T-cell (primary cell): ENCODE measurements around the gene S100A2. TPM values are rescaled to one million over a fixed set of nuclear protein-coding genes. Genes with fewer than 3 reads are reported as not detected.
A peak's percentile ranks its signal among the peaks of the same experiment; 100 is the strongest.

ENCODE experiments used
- ATAC-seq, 4 experiments: fragments of 200-7000 bp in 3 of 4; fragments of 150-1000 bp in 1 of 4; cut with Tn5 transposase; replicated peaks in 1 of 4; 1 replicate in 3 of 4; 2 replicates in 1 of 4; pipeline ENCODE4 v1.10.0; 2021; ENCODE audit warnings: moderate library complexity in 3 of 4, mild to moderate bottlenecking in 2 of 4, moderate number of reproducible peaks in 1 of 4
- CTCF ChIA-PET, 2 donors: fragments of 300-600 bp; sonication (Branson Sonifier 250); formaldehyde crosslinking; loops; one replicate each; lab custom pipeline; 2022; ENCODE audit warnings: antibody characterized with exemption in 2 of 2; lab: Charles Lee
- POLR2A ChIA-PET, 2 donors: fragments of 300-600 bp; sonication (Branson Sonifier 250); formaldehyde crosslinking; loops; one replicate each; lab custom pipeline; 2022; ENCODE audit warnings: antibody characterized with exemption in 2 of 2; lab: Charles Lee
- DNase-seq, 35 experiments: peaks; one replicate each; pipeline versions ENCODE4 v3.0.0 to v3.0.0-alpha.2; 2013 to 2023
- H3K27ac ChIP-seq: one replicate; pipeline ENCODE4 v1.5.1; 2013; ENCODE audit warnings: low read length
- H3K27me3 ChIP-seq, 2 experiments: replicated peaks in 1 of 2; 1 replicate in 1 of 2; 2 replicates in 1 of 2; pipeline versions ENCODE4 v1.6.1 to v1.7.0; 2013; ENCODE audit warnings: low read length in 1 of 2, mixed read lengths in 1 of 2; ENCODE audit not compliant: control insufficient read depth in 2 of 2, insufficient read depth in 2 of 2; ENCODE audit errors: extremely low read depth in 1 of 2
- H3K36me3 ChIP-seq, 2 donors: 1 replicate in 1 of 2; 2 replicates in 1 of 2; pipeline versions ENCODE4 v1.6.1 to v1.7.0; 2013; ENCODE audit warnings: low read length in 1 of 2; ENCODE audit not compliant: control insufficient read depth in 2 of 2, insufficient read depth in 1 of 2; ENCODE audit errors: extremely low read depth in 1 of 2
- H3K4me1 ChIP-seq, 2 experiments: 1 replicate in 1 of 2; 2 replicates in 1 of 2; pipeline versions ENCODE4 v1.6.1 to v1.7.0; 2013; ENCODE audit warnings: low read length in 2 of 2, mixed read lengths in 1 of 2; ENCODE audit not compliant: insufficient read depth in 2 of 2, control insufficient read depth in 1 of 2; ENCODE audit errors: extremely low read depth in 1 of 2
- H3K4me3 ChIP-seq, 2 donors: 1 replicate in 1 of 2; 2 replicates in 1 of 2; pipeline versions ENCODE4 v1.5.1 to v1.7.0; 2013; ENCODE audit warnings: mild to moderate bottlenecking in 2 of 2, low read length in 1 of 2, moderate library complexity in 1 of 2; ENCODE audit not compliant: control insufficient read depth in 1 of 2; ENCODE audit errors: extremely low read depth in 1 of 2
- H3K9me3 ChIP-seq: 2 replicates; pipeline ENCODE4 v1.7.0; 2013
- H3K27ac Mint-ChIP-seq, 2 donors: one replicate each; pipeline ENCODE4 v1.8.0; 2020 to 2021; ENCODE audit warnings: mild to moderate bottlenecking in 2 of 2, mixed read lengths in 2 of 2
- H3K27me3 Mint-ChIP-seq, 2 donors: one replicate each; pipeline ENCODE4 v1.8.0; 2021 to 2022; ENCODE audit warnings: mixed read lengths in 2 of 2
- H3K36me3 Mint-ChIP-seq: one replicate; pipeline ENCODE4 v1.8.0; 2021; ENCODE audit warnings: mixed read lengths
- H3K4me1 Mint-ChIP-seq, 3 donors: one replicate each; pipeline ENCODE4 v1.8.0; 2020 to 2022; ENCODE audit warnings: mixed read lengths in 3 of 3, mild to moderate bottlenecking in 1 of 3
- H3K4me3 Mint-ChIP-seq, 3 donors: one replicate each; pipeline ENCODE4 v1.8.0; 2020 to 2022; ENCODE audit warnings: mild to moderate bottlenecking in 3 of 3, mixed read lengths in 3 of 3, moderate library complexity in 3 of 3
- H3K9me3 Mint-ChIP-seq, 3 donors: one replicate each; pipeline ENCODE4 v1.8.0; 2020 to 2022; ENCODE audit warnings: mixed read lengths in 3 of 3
- WGBS: methylation state at CpG from one replicate; pipeline ENCODE4 v1.1.5; 2013; ENCODE audit warnings: missing lambda C conversion rate; ENCODE audit not compliant: insufficient coverage; 5-methylcytosine and 5-hydroxymethylcytosine counted together
- total RNA-seq, 35 experiments: library from RNA in 6 of 35; stranded (reverse) in 6 of 35; fragments of 120-200 nt in 1 of 35; gene quantifications; one replicate each; pipeline versions ENCODE4 v1.2.1 to v1.2.4 and lab custom pipeline; 2013 to 2026

The S100A2 gene
- total RNA-seq, 5 donors from 2014 or later (not counting 1 experiment from before 2014, with no cell fraction given) = 0.66 TPM; not detected in 4

DNA sequence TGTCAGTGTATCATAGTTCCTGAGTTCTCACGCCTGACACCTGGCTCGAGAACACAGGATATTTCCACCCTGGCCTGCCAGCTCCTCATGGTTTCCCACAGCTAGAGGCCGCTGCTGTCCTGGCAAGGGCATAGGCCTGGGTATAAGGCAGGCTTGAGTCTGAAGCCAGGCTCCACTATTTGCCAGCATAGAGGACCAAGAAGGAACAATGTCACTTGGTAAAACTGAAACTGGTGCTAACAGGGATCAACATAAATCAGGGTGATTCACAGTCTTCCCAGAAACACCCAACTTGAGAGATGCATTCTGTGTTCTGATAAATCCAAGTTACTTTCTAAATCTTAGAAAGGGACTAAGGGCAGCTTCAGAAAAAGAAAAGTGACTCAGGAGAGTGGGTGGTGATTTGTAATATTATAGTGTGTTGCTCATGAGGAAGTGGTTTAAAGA, 6.9 kb upstream of the S100A2 start:
- H3K4me1 Mint-ChIP-seq = peaks cover 12 to 24% (median 22%) of the 10 kb centered on the region in 3 donors
- no peaks in the 10 kb centered on the region for H3K9me3 Mint-ChIP-seq
- POLR2A ChIA-PET = no interaction called here
- H3K4me1 ChIP-seq = peaks cover 0 to 13% of the 10 kb centered on the region in 2 experiments
- H3K27ac Mint-ChIP-seq = peak overlapping the region; percentile 34 to 43
- peak in 30 of 35 experiments; percentile 12 to 60 (median 34) for DNase-seq
- H3K27me3 Mint-ChIP-seq = peaks cover 5 to 10% of the 10 kb centered on the region in 2 donors
- CTCF ChIA-PET = interaction anchor here (1.2 to 2.2 kb wide), 8 partner anchors 14 to 178 kb away, joined by 3 to 13 read pairs (median 4); partner anchors contain the start of gene S100A6 (in 1 of the 2)
- 27% methylated on average over 3 of the region's 3 CpGs for WGBS
- no peaks in the 10 kb centered on the region for H3K9me3 ChIP-seq
- H3K4me3 ChIP-seq = no peak overlapping the region
- H3K4me3 Mint-ChIP-seq = no peak overlapping the region
- no peak overlapping the region for H3K27ac ChIP-seq
- H3K36me3 ChIP-seq = no peaks in the 10 kb centered on the region
- H3K36me3 Mint-ChIP-seq = no peaks in the 10 kb centered on the region
- peaks cover 0 to 22% of the 10 kb centered on the region in 2 experiments for H3K27me3 ChIP-seq
- peak; percentile 68 to 87 (median 76) for ATAC-seq

DNA sequence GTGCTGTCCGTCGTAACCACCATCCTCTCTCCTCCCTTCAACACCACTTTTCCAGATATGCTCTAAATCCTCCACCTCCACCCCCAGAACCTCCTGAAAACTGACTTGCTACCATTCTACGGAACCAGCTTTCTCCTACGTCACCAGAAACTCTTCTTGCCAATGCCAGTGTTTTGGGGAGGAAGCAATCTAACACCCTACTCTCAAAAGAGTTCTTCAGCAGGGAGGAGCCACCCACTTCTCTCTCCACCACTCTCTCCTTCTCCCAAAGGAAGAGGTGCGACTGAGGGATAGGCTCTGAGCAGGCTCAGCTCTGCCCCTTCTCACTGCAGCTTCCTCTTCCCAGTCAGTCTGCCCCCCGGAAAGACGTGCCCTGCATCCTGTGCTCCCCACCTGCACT, 6.1 kb upstream of the S100A2 start:
- no peak for ATAC-seq
- ChIA-PET CTCF (interaction anchor here (0.8 to 4.3 kb wide), 10 partner anchors 32 to 179 kb away, joined by 3 to 27 read pairs (median 6); partner anchors contain the start of gene S100A6 (in 1 of the 2)), POLR2A (interaction anchor here in 1 of 2 donors (0.7 kb wide), 1 partner anchor 1187 kb away, joined by 6 read pairs; no protein-coding TSS in a partner anchor)
- Histone ChIP-seq H3K27ac (no peak overlapping the region), H3K4me1 (peaks cover 2 to 22% of the 10 kb centered on the region in 2 experiments), H3K9me3 (no peaks in the 10 kb centered on the region), H3K36me3 (no peaks in the 10 kb centered on the region), H3K27me3 (peaks cover 0 to 13% of the 10 kb centered on the region in 2 experiments), H3K4me3 (no peak overlapping the region)
- no peaks in the 10 kb centered on the region for H3K36me3 Mint-ChIP-seq
- peaks cover 16 to 31% (median 28%) of the 10 kb centered on the region in 3 donors for H3K4me1 Mint-ChIP-seq
- peaks cover 2 to 3% of the 10 kb centered on the region in 2 donors for H3K27me3 Mint-ChIP-seq
- 94% methylated on average over 2 of the region's 7 CpGs for WGBS
- no peak overlapping the region for H3K4me3 Mint-ChIP-seq
- H3K27ac Mint-ChIP-seq = no peak overlapping the region
- H3K9me3 Mint-ChIP-seq = no peaks in the 10 kb centered on the region
- no peak for DNase-seq

DNA sequence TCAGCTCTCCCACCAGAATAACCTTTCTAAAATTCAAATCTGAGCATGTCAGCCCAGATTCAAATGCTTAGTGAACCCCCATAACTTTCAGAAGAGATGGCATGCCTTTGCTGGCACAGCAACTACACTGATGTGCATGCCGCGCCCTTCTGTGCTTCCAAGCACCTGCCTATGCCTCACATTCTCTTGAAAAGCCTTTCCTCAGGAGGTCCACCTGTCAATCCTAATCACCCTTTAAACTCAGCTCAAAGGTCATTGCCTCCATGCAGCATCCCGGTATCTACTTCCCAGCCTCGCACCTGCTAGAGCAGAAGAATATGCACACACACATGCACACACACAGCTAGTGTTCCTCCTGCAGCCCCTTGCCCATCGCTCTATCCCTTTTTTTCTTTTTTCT, 5.2 kb upstream of the S100A2 start:
- ATAC-seq (no peak), DNase-seq (no peak)
- POLR2A ChIA-PET = interaction anchor here (0.6 to 1.1 kb wide), 4 partner anchors 39 to 1188 kb away, joined by 3 to 11 read pairs (median 5); no protein-coding TSS in a partner anchor
- Histone ChIP-seq H3K36me3 (no peaks in the 10 kb centered on the region), H3K27ac (no peak overlapping the region), H3K4me3 (no peak overlapping the region), H3K27me3 (peaks cover 0 to 7% of the 10 kb centered on the region in 2 experiments), H3K9me3 (no peaks in the 10 kb centered on the region), H3K4me1 (peaks cover 4 to 30% of the 10 kb centered on the region in 2 experiments)
- WGBS = 97% methylated on average over 3 of the region's 5 CpGs
- CTCF ChIA-PET = interaction anchor here (0.8 to 4.3 kb wide), 6 partner anchors 26 to 61 kb away, joined by 3 to 36 read pairs (median 12); no protein-coding TSS in a partner anchor
- no peak overlapping the region for H3K4me3 Mint-ChIP-seq
- H3K27me3 Mint-ChIP-seq = peaks cover 0 to 3% of the 10 kb centered on the region in 2 donors
- H3K4me1 Mint-ChIP-seq = peaks cover 24 to 38% (median 35%) of the 10 kb centered on the region in 3 donors
- H3K36me3 Mint-ChIP-seq = no peaks in the 10 kb centered on the region
- no peak overlapping the region for H3K27ac Mint-ChIP-seq
- no peaks in the 10 kb centered on the region for H3K9me3 Mint-ChIP-seq

DNA sequence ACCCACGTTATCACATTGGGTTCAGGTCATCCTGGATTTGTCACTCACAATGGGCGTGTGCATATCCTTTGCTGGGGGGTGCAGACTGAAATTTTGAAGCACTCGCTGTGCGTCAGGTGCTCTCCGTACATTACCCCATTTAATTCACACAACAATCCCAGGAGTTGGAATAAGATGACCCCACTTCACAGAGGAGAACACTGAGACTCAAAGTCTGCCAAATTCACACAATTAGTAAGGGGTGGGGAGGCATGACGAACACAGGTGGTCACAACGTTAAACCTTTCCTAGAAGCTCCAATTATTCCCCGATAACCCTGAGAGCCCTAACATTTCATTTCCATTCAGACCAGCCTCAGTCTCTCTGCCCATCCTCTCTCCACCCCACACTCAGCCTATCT, 3.8 kb upstream of the S100A2 start:
- no peak overlapping the region for H3K4me3 ChIP-seq
- H3K27ac ChIP-seq = no peak overlapping the region
- H3K4me1 ChIP-seq = peaks cover 4 to 37% of the 10 kb centered on the region in 2 experiments
- no peaks in the 10 kb centered on the region for H3K36me3 Mint-ChIP-seq
- POLR2A ChIA-PET = interaction anchor here in 1 of 2 donors (1.8 kb wide), 1 partner anchor 37 kb away, joined by 7 read pairs; no protein-coding TSS in a partner anchor
- ATAC-seq = no peak
- peaks cover 0 to 7% of the 10 kb centered on the region in 2 experiments for H3K27me3 ChIP-seq
- H3K27me3 Mint-ChIP-seq = peaks cover 0 to 3% of the 10 kb centered on the region in 2 donors
- H3K4me3 Mint-ChIP-seq = no peak overlapping the region
- no peak overlapping the region for H3K27ac Mint-ChIP-seq
- H3K9me3 ChIP-seq = no peaks in the 10 kb centered on the region
- 76% methylated on average over 5 of the region's 8 CpGs for WGBS
- peaks cover 32 to 44% (median 39%) of the 10 kb centered on the region in 3 donors for H3K4me1 Mint-ChIP-seq
- CTCF ChIA-PET = interaction anchor here (0.5 to 4.3 kb wide), 9 partner anchors 13 to 59 kb away, joined by 3 to 36 read pairs (median 3); no protein-coding TSS in a partner anchor
- DNase-seq = no peak
- no peaks in the 10 kb centered on the region for H3K36me3 ChIP-seq
- H3K9me3 Mint-ChIP-seq = no peaks in the 10 kb centered on the region

DNA sequence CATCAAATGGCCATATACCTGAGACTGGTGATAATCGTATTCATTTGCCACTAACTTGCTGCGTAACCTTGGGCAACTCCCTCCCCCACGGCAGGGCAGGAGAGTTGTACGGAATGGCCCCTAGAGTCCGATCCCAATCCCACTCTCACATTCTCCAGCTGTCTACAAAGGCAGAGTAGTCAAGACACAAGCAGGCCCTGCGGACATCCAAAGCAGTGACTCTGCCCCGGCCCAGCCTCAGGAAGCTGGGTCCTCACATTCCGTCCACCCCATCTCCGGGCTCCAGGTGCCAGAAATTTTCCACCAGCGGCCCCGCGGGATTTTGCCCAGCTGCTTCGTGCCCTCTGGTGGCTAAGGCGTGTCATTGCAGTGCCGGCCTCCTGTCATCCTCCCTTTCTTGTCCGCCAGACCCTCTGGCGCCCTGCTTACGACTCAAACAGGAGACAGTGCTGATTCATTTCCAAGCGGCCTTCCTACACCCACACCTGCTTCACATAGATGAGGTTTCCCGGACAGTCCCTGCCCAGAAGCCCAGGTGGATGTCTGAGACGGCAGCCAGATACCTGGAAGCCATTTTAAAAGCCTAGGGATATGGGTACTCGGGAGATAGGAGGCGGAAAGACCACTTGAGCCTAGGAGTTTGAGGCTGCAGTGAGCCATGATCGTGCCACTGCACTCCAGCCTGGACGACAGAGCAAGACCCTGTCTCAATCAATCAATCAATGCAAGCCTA, 2.9 kb upstream of the S100A2 start:
- H3K4me1 ChIP-seq = peaks cover 4 to 37% of the 10 kb centered on the region in 2 experiments
- no peaks in the 10 kb centered on the region for H3K9me3 Mint-ChIP-seq
- no peak overlapping the region for H3K27ac ChIP-seq
- H3K4me1 Mint-ChIP-seq = peaks cover 32 to 44% (median 39%) of the 10 kb centered on the region in 3 donors
- peak; percentile 17 to 61 (median 30) for ATAC-seq
- H3K4me3 ChIP-seq = peak overlapping the region in 1 of 2 donors; percentile 25
- no peaks in the 10 kb centered on the region for H3K36me3 ChIP-seq
- peak overlapping the region; percentile 40 to 59 (median 55) for H3K4me3 Mint-ChIP-seq
- H3K36me3 Mint-ChIP-seq = no peaks in the 10 kb centered on the region
- peaks cover 0 to 7% of the 10 kb centered on the region in 2 experiments for H3K27me3 ChIP-seq
- peak; percentile 30 to 87 (median 70) for DNase-seq
- no peaks in the 10 kb centered on the region for H3K9me3 ChIP-seq
- POLR2A ChIA-PET = interaction anchor here (0.5 to 1.8 kb wide), 3 partner anchors 24 to 63 kb away, joined by 3 to 7 read pairs (median 4); no protein-coding TSS in a partner anchor
- WGBS = 21% methylated on average over 21 of the region's 25 CpGs
- CTCF ChIA-PET = interaction anchor here (0.5 to 4.3 kb wide), 8 partner anchors 35 to 988 kb away, joined by 3 to 36 read pairs (median 4); no protein-coding TSS in a partner anchor
- H3K27me3 Mint-ChIP-seq = peaks cover 0 to 3% of the 10 kb centered on the region in 2 donors
- peak overlapping the region; percentile 81 to 82 for H3K27ac Mint-ChIP-seq
